NCI-H1105 (cell line): ENCODE data around the gene LRIG2.

Experiments
- DNase-seq: peaks from one replicate; lab custom pipeline; 2025; lab: John Stamatoyannopoulos, UW

The LRIG2 gene

DNA sequence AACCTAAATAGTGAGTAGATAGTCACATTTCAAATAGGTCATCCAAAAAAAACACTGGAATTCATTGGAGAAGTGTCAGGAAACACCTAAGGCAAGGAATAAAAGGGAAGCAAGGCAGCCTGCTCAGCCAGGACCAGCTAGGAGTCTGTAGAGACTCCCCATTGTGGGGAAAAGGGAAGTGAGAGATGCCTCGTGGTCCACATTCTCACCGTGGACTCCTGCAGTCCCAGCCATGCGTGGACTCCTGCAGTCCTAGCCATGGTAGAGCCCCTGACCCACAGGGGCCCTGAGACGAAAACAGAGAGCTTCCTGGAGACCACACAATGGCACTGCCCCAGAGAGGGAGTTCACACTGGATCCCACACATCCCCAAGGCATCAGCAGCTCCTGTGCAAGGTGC lies 97.5 kb downstream of the LRIG2 start:
- DNase-seq = no peak

DNA sequence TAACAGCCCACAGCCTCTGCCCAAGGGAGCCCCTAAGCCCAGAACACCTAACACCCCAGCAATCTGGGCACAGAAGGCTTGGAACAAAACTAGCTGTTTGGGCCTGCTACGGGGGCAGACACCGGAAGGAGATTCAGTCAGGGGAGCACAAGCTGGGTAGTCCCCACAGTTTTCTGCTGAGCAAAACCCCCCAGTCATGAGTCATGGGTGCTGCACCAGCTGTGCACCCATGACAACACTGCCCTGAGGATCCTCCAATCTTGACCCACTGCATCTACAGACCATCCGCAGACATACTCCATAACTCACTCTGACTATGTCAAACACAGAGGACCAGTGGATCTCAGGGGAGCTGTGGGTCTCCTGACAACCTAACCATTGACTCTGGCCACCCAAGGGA lies 105.1 kb downstream of the LRIG2 start:
- DNase-seq = no peak

DNA sequence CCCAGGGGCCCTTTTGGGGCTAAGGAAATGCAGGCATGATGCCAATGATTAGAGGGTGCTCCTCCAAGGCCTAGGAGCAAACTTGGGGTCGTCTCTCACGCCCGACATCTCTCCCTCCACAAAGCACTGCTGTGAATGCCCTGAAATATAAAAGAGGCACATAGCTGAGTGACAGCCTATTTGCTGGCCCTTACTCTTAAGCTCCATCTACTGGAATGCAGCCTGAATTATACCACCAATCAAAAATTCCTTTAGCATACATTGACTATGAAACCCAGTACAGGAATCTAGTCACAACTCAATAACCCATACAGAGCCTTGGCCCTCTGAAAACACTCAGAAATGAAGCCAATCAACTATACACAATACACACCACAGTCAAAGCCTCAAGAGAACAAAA lies 105.5 kb downstream of the LRIG2 start:
- DNase-seq = no peak
